Measurements from ENCODE around the gene CPSF6.

- TF ChIP-seq REST (IDR thresholded peaks at IDR 0.05; ENCODE audit: low read depth) (no peak), CTCF (IDR thresholded peaks at IDR 0.05 in 2 of 3, conservative IDR thresholded peaks at IDR 0.05 in 1 of 3; ENCODE audit: borderline replicate concordance in 1 of 3, insufficient read depth in 1 of 3, low read depth in 2 of 3, low read length in 2 of 3) (no peak), CEBPB (IDR thresholded peaks at IDR 0.05; ENCODE audit: low read depth) (no peak), EZH2 (IDR thresholded peaks at IDR 0.05) (no peak), MAX (IDR thresholded peaks at IDR 0.05) (no peak), POLR2A (IDR thresholded peaks at IDR 0.05; ENCODE audit: borderline replicate concordance, extremely low read depth, insufficient read depth, insufficient read length) (no peak), ZBTB33 (IDR thresholded peaks at IDR 0.05; ENCODE audit: extremely low read depth, insufficient replicate concordance, low read length) (no peak), SIN3A (IDR thresholded peaks at IDR 0.05; ENCODE audit: low read depth) (no peak), POLR2AphosphoS5 (IDR thresholded peaks at IDR 0.05; ENCODE audit: low read depth, low read length) (no peak)
These were observed 4.0 kb downstream of the CPSF6 start for GRCh38 chr12:69243099-69244084.
